Activated CD8-positive, alpha-beta memory T cell treated with anti-CD3 and anti-CD28 coated beads, Interleukin-2, amount 50 U/mL, for 1 hour (primary cell): ENCODE results near the gene SPARCL1.
"Not testable (repeated sequence)": the region's sequence is repeated elsewhere in the genome, so short reads cannot be mapped to it uniquely, and the experiment has no call there.

ENCODE experiments used
- DNase-seq: peaks from one replicate; pipeline ENCODE4 v3.0.0-alpha.2; 2020; ENCODE audit errors: extremely low read depth

Gene SPARCL1

GRCh38 chr4:87442889-87443288 lies 86.3 kb downstream of the SPARCL1 start:
- no peak for DNase-seq

DNA sequence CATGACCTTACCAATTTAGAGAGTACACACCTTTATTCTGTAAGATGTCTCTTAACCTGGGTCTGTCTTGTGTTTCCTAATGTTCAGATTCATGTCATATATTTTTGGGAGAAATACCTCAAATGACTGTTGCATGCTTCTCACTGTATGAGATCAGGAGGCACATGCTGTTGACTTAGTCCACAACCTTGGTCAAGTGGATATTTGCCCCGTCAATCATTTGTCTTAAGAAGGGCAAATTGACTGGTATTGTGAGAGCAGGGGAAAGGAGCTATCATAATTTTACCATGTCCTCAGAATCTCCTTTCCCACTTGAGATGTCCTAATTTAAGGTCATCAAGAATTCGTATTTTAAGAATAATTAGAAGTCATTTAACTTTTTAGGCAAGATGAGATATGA lies 95.8 kb downstream of the SPARCL1 start:
- DNase-seq: no peak

- DNase-seq: no peak
Measured at GRCh38 chr4:87430038-87430437, 99.1 kb downstream of the SPARCL1 start.

- no peak for DNase-seq
Measured at GRCh38 chr4:87428979-87429378, 100.2 kb downstream of the SPARCL1 start.

- DNase-seq: no peak
Measured at GRCh38 chr4:87427518-87427868, 101.7 kb downstream of the SPARCL1 start.

- DNase-seq: no peak
Measured at GRCh38 chr4:87426865-87427517, 102.2 kb downstream of the SPARCL1 start.

DNA sequence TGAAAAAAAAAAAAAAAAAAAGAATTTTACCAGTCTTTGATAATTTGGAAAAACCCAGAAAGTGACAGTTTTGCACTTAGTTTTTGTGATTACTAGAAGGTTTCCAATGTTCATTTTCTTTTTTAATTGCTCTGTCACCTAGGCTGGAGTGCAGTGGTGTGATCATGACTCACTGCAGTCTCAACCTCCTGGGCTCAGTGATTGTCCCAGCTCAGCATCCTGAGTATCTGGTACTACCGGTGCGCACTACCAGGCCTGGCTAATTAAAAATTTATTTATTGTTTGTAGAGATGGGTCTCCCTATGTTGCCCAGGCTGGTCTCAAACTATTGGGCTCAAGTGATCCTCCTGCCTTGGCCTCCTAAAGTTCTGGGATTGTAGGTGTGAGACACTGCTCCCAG lies 103.5 kb downstream of the SPARCL1 start:
- no peak for DNase-seq

GRCh38 chr4:87424099-87424543 lies 105.1 kb downstream of the SPARCL1 start:
- not testable (repeated sequence) for DNase-seq
